ENCODE results near the gene KCNQ5. TPM values are rescaled to one million over a fixed set of nuclear protein-coding genes. Genes with fewer than 3 reads are reported as not detected.
A peak's percentile ranks its signal among the peaks of the same experiment; 100 is the strongest.

The KCNQ5 gene
- total and polyA plus RNA-seq, 2 donors (not counting 1 experiment from before 2014, with no cell fraction given) = 0.74 to 4.6 TPM

- Histone ChIP-seq H3K4me3 (replicated peaks in 1 of 4; ENCODE audit: control extremely low read depth in 1 of 4, insufficient read depth in 1 of 4, low read depth in 3 of 4, low read length in 4 of 4) (no peak overlapping the region), H3K27me3 (ENCODE audit: control insufficient read depth, insufficient read depth, low read length) (no peaks in the 10 kb centered on the region), H2AFZ (ENCODE audit: low read length) (no peak overlapping the region), H3K79me2 (ENCODE audit: control insufficient read depth, insufficient read depth, low read length) (no peaks in the 10 kb centered on the region), H3K4me2 (ENCODE audit: extremely low read depth, insufficient read depth, low read length) (no peak overlapping the region), H3K9me3 (ENCODE audit: control insufficient read depth, insufficient read depth, low read depth, low read length) (no peaks in the 10 kb centered on the region), H3K27ac (ENCODE audit: insufficient read depth, low read length) (no peak overlapping the region), H3K36me3 (ENCODE audit: control insufficient read depth, insufficient read depth, low read length) (no peaks in the 10 kb centered on the region), H4K20me1 (ENCODE audit: control insufficient read depth, extremely low read depth, insufficient read depth, low read length) (no peaks in the 10 kb centered on the region), H3K4me1 (ENCODE audit: control insufficient read depth, extremely low read depth, insufficient read depth, low read length) (peaks cover 5% of the 10 kb centered on the region), H3K9ac (ENCODE audit: insufficient read depth, low read length) (no peak overlapping the region)
- DNase-seq (ENCODE audit: low read depth in 2 of 2) = peak in 1 of 2 donors; percentile 91
- no peak for TF ChIP-seq EZH2 (IDR thresholded peaks at IDR 0.05; ENCODE audit: low read length, missing control alignments)
- no peak for TF ChIP-seq CTCF (conservative IDR thresholded peaks at IDR 0.05 in 1 of 2, IDR thresholded peaks at IDR 0.05 in 1 of 2; ENCODE audit: low read depth in 1 of 2, low read length in 2 of 2)
These were observed 452.3 kb downstream of the KCNQ5 start for GRCh38 chr6:73074175-73074574.

GRCh38 chr6:73076211-73076954 is 454.5 kb downstream of the KCNQ5 start:
- TF ChIP-seq EZH2 (IDR thresholded peaks at IDR 0.05; ENCODE audit: low read length, missing control alignments) (no peak), CTCF (conservative IDR thresholded peaks at IDR 0.05 in 1 of 2, IDR thresholded peaks at IDR 0.05 in 1 of 2; ENCODE audit: low read depth in 1 of 2, low read length in 2 of 2) (no peak)
- Histone ChIP-seq H3K9ac (ENCODE audit: insufficient read depth, low read length) (no peak overlapping the region), H4K20me1 (ENCODE audit: control insufficient read depth, extremely low read depth, insufficient read depth, low read length) (no peaks in the 10 kb centered on the region), H3K36me3 (ENCODE audit: control insufficient read depth, insufficient read depth, low read length) (no peaks in the 10 kb centered on the region), H3K4me3 (replicated peaks in 1 of 4; ENCODE audit: control extremely low read depth in 1 of 4, insufficient read depth in 1 of 4, low read depth in 3 of 4, low read length in 4 of 4) (no peak overlapping the region), H2AFZ (ENCODE audit: low read length) (no peak overlapping the region), H3K27ac (ENCODE audit: insufficient read depth, low read length) (no peak overlapping the region), H3K9me3 (ENCODE audit: control insufficient read depth, insufficient read depth, low read depth, low read length) (no peaks in the 10 kb centered on the region), H3K27me3 (ENCODE audit: control insufficient read depth, insufficient read depth, low read length) (no peaks in the 10 kb centered on the region), H3K4me2 (ENCODE audit: extremely low read depth, insufficient read depth, low read length) (no peak overlapping the region), H3K4me1 (ENCODE audit: control insufficient read depth, extremely low read depth, insufficient read depth, low read length) (peaks cover 11% of the 10 kb centered on the region), H3K79me2 (ENCODE audit: control insufficient read depth, insufficient read depth, low read length) (no peaks in the 10 kb centered on the region)
- DNase-seq (ENCODE audit: low read depth in 2 of 2) = peak in 1 of 2 donors; percentile 19

- H3K9ac ChIP-seq (ENCODE audit: insufficient read depth, low read length) = no peak overlapping the region
- H3K4me3 ChIP-seq (replicated peaks in 1 of 4; ENCODE audit: control extremely low read depth in 1 of 4, insufficient read depth in 1 of 4, low read depth in 3 of 4, low read length in 4 of 4) = no peak overlapping the region
- DNase-seq (ENCODE audit: low read depth in 2 of 2) = no peak
- no peak for TF ChIP-seq CTCF (conservative IDR thresholded peaks at IDR 0.05 in 1 of 2, IDR thresholded peaks at IDR 0.05 in 1 of 2; ENCODE audit: low read depth in 1 of 2, low read length in 2 of 2)
- no peak for TF ChIP-seq EZH2 (IDR thresholded peaks at IDR 0.05; ENCODE audit: low read length, missing control alignments)
- no peak overlapping the region for H3K27ac ChIP-seq (ENCODE audit: insufficient read depth, low read length)
- H3K79me2 ChIP-seq (ENCODE audit: control insufficient read depth, insufficient read depth, low read length) = no peaks in the 10 kb centered on the region
- H2AFZ ChIP-seq (ENCODE audit: low read length) = no peak overlapping the region
- H3K36me3 ChIP-seq (ENCODE audit: control insufficient read depth, insufficient read depth, low read length) = no peaks in the 10 kb centered on the region
- no peaks in the 10 kb centered on the region for H3K27me3 ChIP-seq (ENCODE audit: control insufficient read depth, insufficient read depth, low read length)
- H3K4me1 ChIP-seq (ENCODE audit: control insufficient read depth, extremely low read depth, insufficient read depth, low read length) = peaks cover 11% of the 10 kb centered on the region
- no peak overlapping the region for H3K4me2 ChIP-seq (ENCODE audit: extremely low read depth, insufficient read depth, low read length)
- no peaks in the 10 kb centered on the region for H3K9me3 ChIP-seq (ENCODE audit: control insufficient read depth, insufficient read depth, low read depth, low read length)
- H4K20me1 ChIP-seq (ENCODE audit: control insufficient read depth, extremely low read depth, insufficient read depth, low read length) = no peaks in the 10 kb centered on the region
These were observed 456.5 kb downstream of the KCNQ5 start for GRCh38 chr6:73078333-73078862.
